ENCODE measurements around the gene EFHB.

The EFHB gene

GRCh38 chr3:19945534-19945933 is 11.5 kb upstream of the EFHB start:
- Histone ChIP-seq H3K36me3 (ENCODE audit: control insufficient read depth in 2 of 2, insufficient read depth in 1 of 2, low read length in 2 of 2) (peaks cover 0 to under 1% of the 10 kb centered on the region in 2 experiments; a peak in 1 of 3 replicates), H3K27ac (ENCODE audit: extremely low read depth, low read depth, low read length) (no peak overlapping the region), H3K9me3 (ENCODE audit: control insufficient read depth, insufficient read depth, low read depth, low read length) (no peaks in the 10 kb centered on the region), H3K4me1 (ENCODE audit: control insufficient read depth, insufficient read depth, low read length) (peaks cover 5% of the 10 kb centered on the region; the same call in 1 of the 2 replicates), H3K4me3 (ENCODE audit: low read depth, low read length) (no peak overlapping the region)
- POLR2A ChIA-PET: no interaction called here
- no peak for TF ChIP-seq PRDM2 (tag by site-specific recombination; IDR thresholded peaks at IDR 0.05; ENCODE audit: borderline replicate concordance)
- TF ChIP-seq ZNF324 (tag by site-specific recombination; IDR thresholded peaks at IDR 0.05): no peak
- TF ChIP-seq ZNF16 (tag by site-specific recombination; IDR thresholded peaks at IDR 0.05; ENCODE audit: low read depth): no peak
- TF ChIP-seq ZBTB7A (tag by site-specific recombination; IDR thresholded peaks at IDR 0.05; ENCODE audit: low read depth): no peak
- no peak for TF ChIP-seq ZBTB21 (tag by site-specific recombination; IDR thresholded peaks at IDR 0.05)
- no peak for TF ChIP-seq ZNF843 (tag by site-specific recombination; IDR thresholded peaks at IDR 0.05)
- TF ChIP-seq TRIM28 (IDR thresholded peaks at IDR 0.05; ENCODE audit: borderline replicate concordance, low read length): no peak
- no peak for TF ChIP-seq ZNF785 (tag by site-specific recombination; IDR thresholded peaks at IDR 0.05)
- no peak for TF ChIP-seq ZNF518A (tag by site-specific recombination; conservative IDR thresholded peaks at IDR 0.05; ENCODE audit: low read depth)
- TF ChIP-seq SCRT1 (tag by site-specific recombination; IDR thresholded peaks at IDR 0.05; ENCODE audit: borderline replicate concordance): no peak
- TF ChIP-seq ZNF677 (tag by site-specific recombination; IDR thresholded peaks at IDR 0.05): no peak
- TF ChIP-seq ZNF211 (tag by site-specific recombination; IDR thresholded peaks at IDR 0.05; ENCODE audit: low read depth): no peak
- no peak for TF ChIP-seq KLF10 (tag by site-specific recombination; IDR thresholded peaks at IDR 0.05)
- no peak for TF ChIP-seq ZNF707 (tag by site-specific recombination; IDR thresholded peaks at IDR 0.05)
- TF ChIP-seq ZNF433 (tag by site-specific recombination; IDR thresholded peaks at IDR 0.05; ENCODE audit: low read depth): no peak
- TF ChIP-seq ZNF175 (tag by site-specific recombination; IDR thresholded peaks at IDR 0.05): no peak
- no peak for TF ChIP-seq ZNF311 (tag by site-specific recombination; IDR thresholded peaks at IDR 0.05; ENCODE audit: borderline replicate concordance)
- CTCF ChIA-PET: interaction anchor here (0.7 to 1.1 kb wide), 2 partner anchors 17 to 79 kb away, joined by 3 read pairs; no protein-coding TSS in a partner anchor

All from HEK293 (cell line).